Brain microvascular endothelial cell (primary cell): ENCODE results near the gene ABCB1.

Source experiments
- DNase-seq: peaks from one replicate; pipeline ENCODE4 v3.0.0-alpha.2; 2020
- H3K27ac ChIP-seq: fragments of 250-450 bp; sonication (Bioruptor Pico); 2 replicates; pipeline ENCODE4 v1.5.1; 2020; ENCODE audit warnings: mild to moderate bottlenecking, moderate library complexity
- H3K27me3 ChIP-seq: fragments of 250-450 bp; sonication (Bioruptor Pico); replicated peaks from 2 replicates; pipeline ENCODE4 v1.5.1; 2020; ENCODE audit warnings: mild to moderate bottlenecking
- H3K36me3 ChIP-seq: fragments of 250-450 bp; sonication (Bioruptor Pico); replicated peaks from 2 replicates; pipeline ENCODE4 v1.5.1; 2020; ENCODE audit warnings: mild to moderate bottlenecking
- H3K4me3 ChIP-seq: 2 replicates; pipeline ENCODE4 v1.5.1; 2011; ENCODE audit warnings: low read depth, mild to moderate bottlenecking, control low read depth, low read length, moderate library complexity
- in situ Hi-C: cut with HindIII; loops from 2 replicates; pipeline ENCODE4 v1.10.0; 2017; ENCODE audit warnings: low sequenced_read_pairs, low pct_ligation_motif_present
- TF ChIP-seq, protein P1 (sequence below): IDR thresholded peaks from 2 replicates; pipeline ENCODE4 v1.5.1; 2011; ENCODE audit warnings: low read depth, mild to moderate bottlenecking, moderate library complexity, low read length, control low read depth, inconsistent platforms; ENCODE audit errors: missing control alignments

Gene ABCB1

DNA sequence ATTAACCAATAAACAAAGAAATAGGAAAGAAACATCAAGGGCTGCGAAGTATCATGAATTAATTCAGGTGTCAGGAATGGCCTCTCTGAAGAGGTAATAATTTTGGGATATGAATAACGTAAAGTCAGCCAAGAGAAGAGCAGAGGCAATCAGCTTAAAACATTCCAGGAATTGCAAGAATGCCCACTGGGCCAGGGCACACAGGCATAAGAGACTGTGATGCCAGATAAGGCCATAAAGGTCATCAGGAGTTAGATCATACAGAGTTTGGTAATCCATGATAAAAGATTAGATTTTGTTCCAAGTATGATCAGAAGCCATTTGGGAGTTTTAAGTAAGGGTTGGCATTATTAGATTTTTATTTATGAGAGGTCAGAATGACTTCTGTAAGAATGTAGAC, 72.0 kb downstream of the ABCB1 start:
- H3K27me3 ChIP-seq, result no peaks in the 10 kb centered on the region
- no peak overlapping the region for H3K4me3 ChIP-seq
- TF ChIP-seq, protein P1, sequence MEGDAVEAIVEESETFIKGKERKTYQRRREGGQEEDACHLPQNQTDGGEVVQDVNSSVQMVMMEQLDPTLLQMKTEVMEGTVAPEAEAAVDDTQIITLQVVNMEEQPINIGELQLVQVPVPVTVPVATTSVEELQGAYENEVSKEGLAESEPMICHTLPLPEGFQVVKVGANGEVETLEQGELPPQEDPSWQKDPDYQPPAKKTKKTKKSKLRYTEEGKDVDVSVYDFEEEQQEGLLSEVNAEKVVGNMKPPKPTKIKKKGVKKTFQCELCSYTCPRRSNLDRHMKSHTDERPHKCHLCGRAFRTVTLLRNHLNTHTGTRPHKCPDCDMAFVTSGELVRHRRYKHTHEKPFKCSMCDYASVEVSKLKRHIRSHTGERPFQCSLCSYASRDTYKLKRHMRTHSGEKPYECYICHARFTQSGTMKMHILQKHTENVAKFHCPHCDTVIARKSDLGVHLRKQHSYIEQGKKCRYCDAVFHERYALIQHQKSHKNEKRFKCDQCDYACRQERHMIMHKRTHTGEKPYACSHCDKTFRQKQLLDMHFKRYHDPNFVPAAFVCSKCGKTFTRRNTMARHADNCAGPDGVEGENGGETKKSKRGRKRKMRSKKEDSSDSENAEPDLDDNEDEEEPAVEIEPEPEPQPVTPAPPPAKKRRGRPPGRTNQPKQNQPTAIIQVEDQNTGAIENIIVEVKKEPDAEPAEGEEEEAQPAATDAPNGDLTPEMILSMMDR, result no peak
- no peaks in the 10 kb centered on the region for H3K36me3 ChIP-seq
- in situ Hi-C loops, result no loop called here
- no peak overlapping the region for H3K27ac ChIP-seq
- no peak for DNase-seq

DNA sequence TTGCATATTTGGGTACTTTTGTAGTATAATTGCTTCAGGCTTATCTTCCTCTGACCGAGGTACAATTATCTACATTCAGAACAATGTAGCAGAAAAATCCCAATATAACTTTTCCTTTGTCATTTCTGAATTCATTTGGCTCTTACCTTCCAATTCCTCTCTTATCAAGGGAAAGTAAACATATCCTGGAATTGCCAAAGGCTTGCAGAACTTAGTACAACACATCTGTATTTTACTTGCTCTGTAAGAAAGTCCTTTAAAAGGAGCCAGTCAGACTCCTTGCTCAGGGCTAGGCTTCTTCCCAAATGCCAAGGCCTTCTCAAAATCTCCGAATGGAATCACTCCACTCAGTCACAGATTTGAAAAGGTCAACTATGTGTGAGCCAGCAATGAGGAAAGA, 81.9 kb downstream of the ABCB1 start:
- TF ChIP-seq, protein P1, result no peak
- H3K27me3 ChIP-seq, result no peaks in the 10 kb centered on the region
- in situ Hi-C loops, result no loop called here
- no peak for DNase-seq
- no peak overlapping the region for H3K27ac ChIP-seq
- H3K4me3 ChIP-seq, result no peak overlapping the region
- H3K36me3 ChIP-seq, result no peaks in the 10 kb centered on the region

DNA sequence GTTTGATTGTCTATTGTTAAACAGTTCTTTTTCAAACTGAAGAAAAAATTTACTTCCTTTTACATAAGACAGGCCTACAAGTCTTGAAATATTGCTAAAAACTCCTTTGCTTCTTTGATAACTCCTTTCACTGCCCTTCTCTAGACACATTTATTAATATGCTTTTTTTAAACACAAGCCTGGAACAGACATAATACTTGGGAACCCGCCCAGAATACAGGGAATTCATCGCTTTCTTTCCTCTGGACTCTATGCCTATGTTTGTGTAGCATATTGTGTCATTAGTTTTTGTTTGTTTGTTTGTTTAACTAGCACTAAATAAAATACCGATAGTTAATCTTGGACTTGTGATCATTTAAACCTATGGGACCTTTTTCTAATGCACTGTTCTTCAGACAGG, 82.8 kb downstream of the ABCB1 start:
- Histone ChIP-seq H3K36me3 (no peaks in the 10 kb centered on the region), H3K27ac (no peak overlapping the region), H3K27me3 (no peaks in the 10 kb centered on the region), H3K4me3 (no peak overlapping the region)
- TF ChIP-seq, protein P1, result no peak
- no peak for DNase-seq
- in situ Hi-C loops, result no loop called here

DNA sequence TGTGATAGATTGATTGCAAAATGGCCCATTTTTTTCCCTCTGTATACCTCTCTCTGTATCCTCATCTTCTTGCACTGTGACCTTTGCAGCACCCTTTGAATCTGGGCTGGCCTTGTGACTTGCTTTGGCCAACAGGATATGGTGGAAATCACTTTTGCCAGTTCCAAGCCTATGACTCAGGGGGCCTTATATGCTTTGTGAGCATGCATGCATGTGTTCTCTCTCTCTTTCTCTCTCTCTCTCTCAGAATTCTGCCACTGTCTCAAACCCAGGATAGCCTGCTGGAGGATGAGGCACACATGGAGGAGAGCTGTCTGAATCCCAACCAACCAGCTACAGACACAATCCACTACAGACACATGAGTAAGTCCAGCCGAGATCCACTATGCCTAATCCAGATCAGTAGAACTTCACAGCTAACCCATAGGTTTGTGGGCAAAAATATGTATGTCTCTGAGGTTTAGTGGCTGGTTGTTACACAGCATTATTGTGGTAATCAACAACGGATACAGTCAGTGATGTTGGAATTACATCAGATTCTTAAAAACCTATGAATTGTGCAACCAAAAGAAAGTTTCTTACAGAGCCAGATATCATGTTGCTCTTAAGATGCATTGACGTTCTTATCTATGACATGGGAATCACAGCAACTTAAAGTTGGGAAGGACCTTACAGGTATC, 83.4 kb downstream of the ABCB1 start:
- DNase-seq, result no peak
- Histone ChIP-seq H3K27ac (no peak overlapping the region), H3K36me3 (no peaks in the 10 kb centered on the region), H3K27me3 (no peaks in the 10 kb centered on the region), H3K4me3 (no peak overlapping the region)
- in situ Hi-C loops, result no loop called here
- TF ChIP-seq, protein P1, result no peak

DNA sequence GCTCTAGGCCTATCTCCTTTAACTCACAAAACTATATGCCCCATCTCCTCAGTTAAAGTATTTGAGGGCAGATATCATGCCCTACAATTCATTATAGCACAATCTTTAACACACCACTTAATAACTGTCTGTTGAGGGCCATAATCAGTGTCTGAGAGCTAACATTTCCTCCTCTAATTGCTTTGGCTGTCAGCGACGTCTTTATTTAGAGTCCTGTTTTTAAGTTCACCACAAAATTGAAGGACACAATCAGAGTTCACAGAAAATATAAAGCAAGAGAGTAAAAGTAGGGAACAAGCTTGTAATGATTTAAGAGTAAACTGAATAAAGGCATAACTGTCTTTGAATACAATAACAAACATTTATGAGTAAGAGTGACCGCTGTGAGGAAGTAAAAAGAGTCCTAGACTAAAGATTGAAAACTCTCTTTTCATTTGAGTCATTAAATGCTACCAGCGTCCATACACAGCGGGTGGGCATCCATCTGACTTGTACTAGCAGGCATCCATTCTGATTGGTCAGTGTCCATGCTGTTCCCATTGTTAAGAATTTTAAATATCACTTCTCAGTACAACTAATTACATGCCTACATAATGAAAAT, 86.8 kb downstream of the ABCB1 start:
- Histone ChIP-seq H3K27ac (no peak overlapping the region), H3K36me3 (no peaks in the 10 kb centered on the region), H3K4me3 (no peak overlapping the region), H3K27me3 (no peaks in the 10 kb centered on the region)
- DNase-seq, result no peak
- TF ChIP-seq, protein P1, result no peak
- in situ Hi-C loops, result no loop called here

DNA sequence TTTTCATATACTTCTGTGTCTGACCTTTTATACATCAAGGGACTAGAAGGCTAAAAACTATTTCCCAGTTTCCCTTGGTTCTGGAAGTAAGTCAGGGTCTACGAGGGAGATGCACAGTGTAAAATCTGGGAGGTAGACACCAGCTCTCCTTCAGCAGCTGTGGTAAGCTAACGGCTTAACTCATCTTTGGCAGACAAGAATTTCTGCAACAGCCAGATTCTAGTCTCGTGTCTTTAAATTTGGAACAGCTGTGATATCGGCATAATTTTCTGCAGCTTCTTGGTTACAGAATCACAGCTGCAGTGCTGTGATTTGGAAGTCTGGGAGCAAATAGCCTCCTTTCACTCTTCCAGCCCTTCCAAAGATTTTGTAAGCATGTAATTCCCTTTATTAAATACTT, 87.8 kb downstream of the ABCB1 start:
- Histone ChIP-seq H3K27me3 (no peaks in the 10 kb centered on the region), H3K27ac (no peak overlapping the region), H3K36me3 (no peaks in the 10 kb centered on the region), H3K4me3 (no peak overlapping the region)
- TF ChIP-seq, protein P1, result no peak
- DNase-seq, result no peak
- in situ Hi-C loops, result no loop called here
